Medulla oblongata (tissue), 1 donor: Measurements from ENCODE around the gene ZMIZ1.

Source experiments
- DNase-seq: peaks from one replicate; pipeline ENCODE4 v3.0.0-alpha.2; 2015; ENCODE audit errors: extremely low spot score

ZMIZ1 gene

GRCh38 chr10:79118286-79119202 lies 49.8 kb downstream of the ZMIZ1 start:
- DNase-seq = no peak

DNA sequence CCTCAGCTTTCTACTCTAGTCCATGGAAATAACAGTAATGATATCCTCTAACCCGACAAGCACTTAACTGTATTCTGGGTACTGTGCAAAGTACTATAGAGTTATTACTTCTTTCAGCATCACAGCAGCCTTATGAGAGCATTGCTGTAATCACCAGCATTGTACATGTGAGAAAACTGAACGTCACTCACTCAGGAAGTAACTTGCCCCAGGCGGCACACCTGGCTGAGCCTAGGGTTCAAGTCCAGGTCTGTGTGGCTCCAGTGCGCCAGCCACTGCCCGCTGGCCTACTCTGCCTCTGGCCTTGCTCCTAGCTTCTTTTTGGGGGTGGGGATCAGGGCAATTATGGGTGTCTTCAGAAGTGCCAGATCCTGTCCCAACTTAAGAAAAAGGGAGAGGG lies 50.5 kb downstream of the ZMIZ1 start:
- no peak for DNase-seq

DNA sequence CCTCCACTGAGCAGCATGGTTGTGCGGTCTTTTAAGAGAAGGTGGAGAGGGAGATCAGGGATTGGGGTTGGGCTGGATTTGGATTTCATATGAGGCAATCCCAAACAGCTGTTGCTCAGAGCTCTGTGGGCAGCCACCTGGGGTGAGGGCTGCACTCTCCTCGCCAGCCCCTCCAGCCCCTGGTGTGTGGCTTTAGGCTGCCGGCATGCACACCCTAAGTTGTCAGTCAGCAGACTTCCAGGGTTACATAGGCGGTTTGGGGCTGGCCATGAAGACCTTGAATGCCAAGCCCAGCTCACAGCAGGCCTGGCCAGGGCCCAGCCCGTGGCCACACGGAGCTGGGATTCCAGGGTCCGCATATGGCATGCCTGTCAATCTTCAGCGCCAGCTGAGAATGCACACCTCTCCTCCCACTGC lies 54.8 kb downstream of the ZMIZ1 start:
- no peak for DNase-seq

- no peak for DNase-seq
Measured at GRCh38 chr10:79124066-79124465, 55.3 kb downstream of the ZMIZ1 start.

GRCh38 chr10:79125092-79125491 lies 56.3 kb downstream of the ZMIZ1 start:
- DNase-seq = no peak

DNA sequence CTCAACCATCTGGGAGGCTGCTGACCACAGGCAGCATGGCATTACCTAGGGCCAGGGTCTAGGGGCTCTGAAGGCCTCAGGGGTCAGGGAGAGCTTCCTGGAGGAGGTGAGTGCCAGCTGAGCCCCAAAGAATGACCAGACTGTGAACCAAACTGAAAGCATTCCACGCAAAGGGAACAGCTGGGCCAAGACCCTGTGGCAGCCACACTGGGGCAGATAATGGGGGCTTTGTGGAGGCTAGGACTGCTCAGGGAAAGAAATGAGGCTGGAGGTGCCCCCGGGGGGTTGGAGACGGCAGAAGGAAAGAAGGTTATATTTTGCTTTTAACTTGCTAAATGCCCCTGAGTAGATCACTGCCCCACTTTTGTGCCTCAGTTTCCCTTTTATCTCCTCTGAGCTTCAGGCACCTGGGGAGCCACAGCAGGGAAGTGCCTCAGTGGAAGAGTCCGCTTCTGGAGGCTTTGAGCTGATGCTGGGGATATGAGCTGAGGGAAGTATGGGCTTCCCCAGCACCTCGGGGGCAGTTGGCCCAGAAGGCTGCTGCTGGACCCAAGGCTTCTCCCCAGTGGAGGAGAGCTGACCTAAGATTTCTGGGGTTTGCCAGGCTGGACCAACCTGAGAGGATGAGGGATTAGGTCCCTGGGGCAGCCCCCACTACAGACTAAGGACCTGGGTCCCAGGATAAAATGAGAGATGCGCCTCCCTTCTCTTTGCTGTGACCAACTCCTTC lies 57.8 kb downstream of the ZMIZ1 start:
- no peak for DNase-seq

DNA sequence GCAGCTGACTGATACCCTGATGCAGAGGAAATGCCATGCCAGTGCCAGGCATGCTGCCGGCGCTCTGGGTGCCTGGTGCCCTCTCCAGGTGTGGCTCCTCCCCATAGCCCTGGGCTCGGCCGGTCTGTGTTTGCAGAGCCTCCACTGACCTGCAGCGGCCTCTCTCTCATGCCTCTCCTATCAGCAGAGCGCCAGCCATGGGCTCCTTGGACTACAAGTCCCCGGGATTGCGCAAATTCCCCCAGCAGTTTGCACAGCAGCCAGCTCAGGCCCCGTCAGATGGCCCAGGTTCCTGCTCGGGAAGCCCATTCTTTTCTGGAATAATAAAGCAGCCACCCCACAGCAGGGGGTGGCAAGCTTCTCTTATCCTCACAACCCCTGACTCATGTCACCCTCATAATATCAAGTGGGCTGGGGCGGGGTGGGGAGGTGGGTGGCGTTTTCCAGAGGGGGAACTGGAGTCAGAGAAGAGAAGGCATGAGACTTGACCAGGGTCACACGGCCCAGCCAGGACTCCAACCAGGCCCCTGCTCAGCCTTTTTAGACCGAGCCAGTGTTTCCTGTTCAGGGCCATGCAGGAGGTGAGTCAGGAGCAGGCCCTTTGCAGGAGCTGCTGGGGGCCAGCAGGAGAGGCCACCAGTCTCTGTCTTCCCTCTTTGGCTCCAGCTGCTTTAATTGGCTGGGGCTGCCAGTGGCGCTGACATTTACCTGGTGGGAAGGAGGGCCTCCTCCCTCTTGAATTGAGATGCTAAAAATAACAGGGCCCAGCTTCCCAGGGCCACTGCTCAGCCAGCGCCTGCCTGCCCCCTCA lies 58.6 kb downstream of the ZMIZ1 start:
- DNase-seq = no peak

DNA sequence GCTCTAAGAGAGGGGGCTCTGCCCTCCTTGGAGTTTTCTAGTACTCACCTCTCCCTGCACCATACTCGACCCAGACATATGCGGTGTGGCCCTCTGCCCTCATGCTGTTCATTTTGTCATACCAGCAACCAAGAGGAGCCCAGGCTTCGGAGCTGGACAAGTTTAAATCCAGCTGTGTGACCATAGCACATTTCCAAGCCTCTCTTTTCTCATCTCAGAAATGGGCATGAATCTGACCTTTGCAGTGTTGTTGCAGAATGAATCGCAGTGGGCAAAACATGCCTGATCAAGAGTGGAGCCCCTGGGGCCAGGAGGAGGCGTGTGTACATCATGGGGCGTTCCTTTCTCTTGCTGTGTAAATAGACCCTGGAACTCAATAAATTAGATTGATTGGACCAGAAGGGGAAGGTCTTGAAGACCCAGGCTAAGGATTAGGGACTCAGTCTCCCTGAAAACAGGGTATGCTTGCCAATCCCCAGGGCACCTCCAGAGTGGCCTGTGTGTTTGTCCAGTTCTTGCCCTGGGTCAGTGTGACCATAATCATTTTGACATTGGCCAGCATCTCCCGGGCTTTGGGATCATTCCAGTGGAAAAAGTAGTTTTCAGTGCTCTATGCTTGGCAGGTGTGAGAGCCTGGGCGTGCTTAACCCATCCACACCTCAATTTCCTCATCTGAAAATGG lies 59.6 kb downstream of the ZMIZ1 start:
- DNase-seq = no peak

DNA sequence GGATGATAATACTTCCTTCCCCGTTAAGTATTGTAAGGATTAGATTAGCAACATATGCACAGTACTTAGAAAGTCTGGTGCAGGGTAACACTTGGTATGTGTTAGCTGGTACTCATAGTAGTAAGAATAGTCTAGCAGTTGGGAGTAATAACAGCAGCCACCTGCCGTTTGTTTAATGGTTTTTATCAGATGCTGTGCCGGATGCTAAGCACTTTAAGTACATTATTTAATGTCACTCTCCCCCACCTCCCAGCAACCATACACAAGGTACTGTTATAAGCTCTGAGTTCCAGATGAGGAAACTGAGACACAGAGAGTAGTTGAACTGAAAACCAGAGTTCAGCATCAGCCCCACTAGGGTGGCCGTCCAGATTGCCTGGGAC lies 60.1 kb downstream of the ZMIZ1 start:
- DNase-seq = no peak

- DNase-seq = no peak
Measured at GRCh38 chr10:79129361-79129997, 60.7 kb downstream of the ZMIZ1 start.

DNA sequence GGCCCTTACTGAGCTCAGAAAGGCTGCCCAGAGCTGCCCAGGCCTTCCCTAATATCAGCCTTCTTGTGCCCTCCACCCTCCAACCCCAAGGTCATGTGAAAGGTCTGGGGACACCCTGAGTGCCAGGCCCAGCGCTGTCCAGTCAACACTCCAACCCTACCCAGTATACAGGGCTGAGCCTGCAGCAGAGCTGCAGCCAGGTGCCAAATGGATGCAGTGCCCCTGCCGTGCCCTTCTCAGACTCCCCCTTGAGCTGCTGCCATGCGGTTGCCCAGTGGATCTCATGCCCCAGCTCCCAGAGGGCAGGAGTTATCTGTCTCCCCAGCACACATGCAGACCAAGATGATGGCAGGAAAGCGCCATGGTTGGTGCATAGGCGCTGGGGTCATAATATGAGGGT lies 61.5 kb downstream of the ZMIZ1 start:
- DNase-seq = no peak

DNA sequence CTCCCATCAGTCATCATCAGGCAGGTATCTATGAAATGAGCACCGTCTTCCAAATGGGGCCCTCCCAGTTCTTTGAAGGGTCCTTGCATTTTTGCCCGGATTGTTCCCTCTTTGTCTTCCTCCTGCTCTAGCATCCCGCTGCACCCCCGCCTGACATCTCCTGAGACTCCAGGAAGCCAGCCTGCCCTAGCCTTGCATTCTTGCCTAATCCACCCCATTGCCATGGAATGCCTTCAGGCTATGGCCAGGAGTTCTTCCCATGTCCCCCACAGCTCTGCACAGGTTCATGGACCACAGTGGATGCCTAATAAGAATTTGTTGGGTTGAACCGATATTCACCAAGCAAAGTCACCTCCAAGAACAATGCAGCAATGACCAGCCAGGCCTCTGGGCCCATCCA lies 62.1 kb downstream of the ZMIZ1 start:
- DNase-seq = no peak

- DNase-seq = no peak
Measured at GRCh38 chr10:79131836-79132631, 63.3 kb downstream of the ZMIZ1 start.

DNA sequence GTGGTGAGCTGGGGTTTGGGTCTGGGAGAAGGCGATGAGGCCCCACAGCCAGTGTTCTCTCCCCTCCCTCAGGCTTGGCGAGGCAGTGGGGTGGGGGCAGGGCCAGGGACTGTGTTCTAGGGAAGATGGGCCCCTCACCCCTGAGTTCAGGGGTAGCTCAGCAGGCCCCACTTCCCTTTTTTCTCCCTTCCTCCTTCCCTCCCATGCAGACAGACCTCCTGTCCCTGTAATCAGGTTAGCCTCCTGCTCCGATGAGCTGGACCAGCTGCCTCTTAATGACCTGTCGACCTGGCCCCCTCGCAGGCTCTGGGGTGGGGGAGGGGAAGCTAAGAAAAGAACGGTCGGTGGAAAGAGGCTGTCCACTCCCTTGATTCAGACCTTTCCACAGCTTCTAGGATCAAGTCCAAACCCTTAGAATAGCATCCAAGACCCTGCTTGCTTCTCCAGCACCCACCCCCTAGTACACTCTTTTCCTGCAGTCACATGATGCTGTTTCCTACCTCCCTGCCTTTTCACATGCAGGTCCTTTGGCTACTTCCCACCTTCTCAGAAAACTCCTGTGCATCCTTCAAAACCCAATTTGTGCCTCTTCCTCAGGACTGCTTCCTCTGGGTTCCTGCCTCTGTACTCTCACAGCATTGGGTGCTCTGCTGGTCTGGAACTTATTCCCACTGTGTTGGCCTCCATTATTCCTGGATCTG lies 64.1 kb downstream of the ZMIZ1 start:
- DNase-seq = peak; percentile 31

GRCh38 chr10:79133416-79133815 lies 64.7 kb downstream of the ZMIZ1 start:
- DNase-seq = no peak

DNA sequence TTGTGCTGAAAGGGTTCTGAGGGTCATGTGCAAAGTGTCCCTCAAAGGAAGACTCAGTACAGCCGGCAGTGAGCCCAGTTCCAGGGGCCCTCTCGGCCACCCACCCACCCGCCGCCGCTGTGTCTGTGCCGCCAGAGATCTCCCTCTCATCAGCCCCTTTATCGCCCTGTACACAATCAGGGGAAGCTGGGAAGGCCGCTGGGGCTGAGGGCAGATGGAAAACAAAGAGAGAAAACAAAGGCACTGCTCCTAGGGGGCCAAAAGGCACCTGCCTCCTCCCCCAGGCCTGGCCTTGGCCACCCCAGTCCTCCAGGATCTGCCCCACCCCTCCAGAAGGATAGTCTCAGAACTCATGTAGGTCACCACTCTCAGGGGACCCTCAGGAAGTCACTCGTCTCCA lies 67.0 kb downstream of the ZMIZ1 start:
- DNase-seq = no peak

DNA sequence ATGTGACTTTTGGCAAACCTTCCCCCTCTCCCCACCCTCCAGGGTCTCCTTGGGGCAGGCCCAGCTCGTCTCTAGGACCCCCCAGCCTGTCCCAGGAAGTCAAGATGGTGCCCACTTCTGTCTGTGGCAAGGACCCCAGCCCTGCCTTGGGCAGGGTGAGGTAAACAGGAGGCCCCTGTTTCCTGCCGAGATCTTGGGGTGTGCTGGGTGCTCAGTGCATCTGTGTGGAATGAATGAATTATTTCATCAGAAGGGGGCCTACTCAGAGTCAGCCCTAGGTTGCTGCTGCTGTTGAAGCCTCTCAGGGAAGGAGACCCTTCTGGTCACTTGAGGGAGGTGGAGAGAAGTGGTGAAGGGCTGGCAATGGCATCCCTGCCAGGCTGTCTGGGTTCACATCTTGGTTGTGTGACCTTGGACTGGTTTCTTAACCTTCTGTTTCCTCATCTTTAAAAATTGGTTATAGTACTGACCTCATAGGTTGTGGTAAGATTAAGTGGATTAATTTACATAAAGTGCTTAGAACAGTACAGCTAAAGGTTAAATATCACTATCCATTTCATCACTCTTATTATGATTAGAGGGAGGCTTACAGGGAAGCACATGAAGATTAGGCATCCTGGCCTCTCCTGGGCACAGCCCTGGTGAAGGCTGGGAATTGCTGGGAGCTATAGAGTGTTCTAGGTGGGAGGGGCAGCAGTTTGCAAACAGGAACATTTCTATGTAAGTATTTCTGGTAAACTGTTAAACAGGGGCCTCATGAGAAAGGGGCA lies 67.7 kb downstream of the ZMIZ1 start:
- DNase-seq = no peak

- no peak for DNase-seq
Measured at GRCh38 chr10:79137300-79137756, 68.6 kb downstream of the ZMIZ1 start.

GRCh38 chr10:79137826-79138225 lies 69.1 kb downstream of the ZMIZ1 start:
- DNase-seq = no peak
